DOHH2 (cell line): ENCODE results near the gene MBP.

ENCODE experiments used
- CTCF ChIP-seq: fragments of 200-600 bp; sonication (generic); IDR thresholded peaks from one replicate; pipeline ENCODE4 v1.5.1; 2014; ENCODE audit warnings: antibody characterized with exemption, mild to moderate bottlenecking, low read depth, low read length; ENCODE audit not compliant: poor library complexity, severe bottlenecking
- EZH2phosphoT487 ChIP-seq: fragments of 200-600 bp; sonication (generic); IDR thresholded peaks from 2 replicates; pipeline ENCODE4 v1.6.1; 2017; ENCODE audit warnings: borderline replicate concordance, mild to moderate bottlenecking, antibody characterized with exemption, low read length, moderate library complexity, mixed read lengths

- TF ChIP-seq CTCF (no peak), EZH2phosphoT487 (no peak)
Measured at GRCh38 chr18:77166523-77166922, 33.9 kb upstream of the MBP start.
